AG04450 (cell line): Measurements from ENCODE around the gene DDX51. TPM values are rescaled to one million over a fixed set of nuclear protein-coding genes. Genes with fewer than 3 reads are reported as not detected.

Source experiments
- CTCF ChIA-PET: fragments of 300-600, 350-600 bp; formaldehyde crosslinking; extraction: SDS; loops from one replicate; lab custom pipeline; 2022; ENCODE audit warnings: antibody characterized with exemption, inconsistent platforms; lab: Charles Lee
- POLR2A ChIA-PET: fragments of 350-600 bp; formaldehyde crosslinking; extraction: SDS; loops from one replicate; lab custom pipeline; 2021; ENCODE audit warnings: antibody characterized with exemption, inconsistent platforms; lab: Yijun Ruan, JAX
- DNase-seq: peaks from one replicate; pipeline ENCODE4 v3.0.0-alpha.2; 2011; ENCODE audit warnings: low read depth, low spot score
- H3K27ac ChIP-seq: one replicate; pipeline ENCODE4 v1.5.1; 2012; ENCODE audit warnings: low read depth, low read length, control low read depth
- H3K27me3 ChIP-seq: one replicate; pipeline ENCODE4 v1.6.0; 2012; ENCODE audit warnings: low read length; ENCODE audit not compliant: control insufficient read depth, insufficient read depth
- H3K4me3 ChIP-seq: 2 replicates; pipeline ENCODE4 v1.5.1; 2011; ENCODE audit warnings: mild to moderate bottlenecking, low read depth, low read length, control low read depth
- H3K9me3 ChIP-seq: 2 replicates; pipeline ENCODE4 v1.5.1; 2012; ENCODE audit warnings: low read length; ENCODE audit not compliant: control insufficient read depth, insufficient read depth
- CTCF ChIP-seq: IDR thresholded peaks from 2 replicates; pipeline ENCODE4 v1.5.1; 2011; ENCODE audit warnings: low read depth, low read length, control low read depth, inconsistent platforms
- polyA plus RNA-seq: library from polyadenylated mRNA; depleted of rRNA; stranded (reverse); fragments of >200 nt; gene quantifications from 2 replicates; pipeline ENCODE4 v1.2.3, GENCODE V29; 2011

DDX51 gene
- polyA plus RNA-seq, 1 experiment: 4.5 TPM

DNA sequence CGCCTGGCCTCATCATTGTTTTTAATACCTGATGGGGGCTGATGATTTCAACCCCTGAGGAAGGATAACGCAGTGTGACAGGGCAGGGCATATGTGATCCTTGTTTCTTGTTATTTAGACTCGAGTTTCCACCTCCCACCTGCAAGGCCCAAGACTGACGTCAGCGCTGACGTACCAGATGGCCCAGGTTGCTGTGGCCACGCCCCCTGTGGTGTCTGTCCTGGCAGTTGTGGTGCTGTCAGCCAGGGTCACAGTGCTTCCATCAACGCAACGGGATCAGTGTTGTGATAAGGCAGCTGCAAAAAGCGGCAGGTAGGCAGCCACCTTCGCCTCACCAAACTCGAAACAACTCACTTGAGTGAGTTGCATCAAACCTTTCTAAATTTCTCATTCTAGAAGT, 18.4 kb downstream of the DDX51 start:
- ChIA-PET CTCF (no interaction called here), POLR2A (no interaction called here)
- no peak for TF ChIP-seq CTCF
- Histone ChIP-seq H3K27ac (no peak overlapping the region), H3K4me3 (no peak overlapping the region), H3K9me3 (peaks cover 7% of the 10 kb centered on the region; the same call in 1 of the 2 replicates), H3K27me3 (no peaks in the 10 kb centered on the region)
- no peak for DNase-seq

DNA sequence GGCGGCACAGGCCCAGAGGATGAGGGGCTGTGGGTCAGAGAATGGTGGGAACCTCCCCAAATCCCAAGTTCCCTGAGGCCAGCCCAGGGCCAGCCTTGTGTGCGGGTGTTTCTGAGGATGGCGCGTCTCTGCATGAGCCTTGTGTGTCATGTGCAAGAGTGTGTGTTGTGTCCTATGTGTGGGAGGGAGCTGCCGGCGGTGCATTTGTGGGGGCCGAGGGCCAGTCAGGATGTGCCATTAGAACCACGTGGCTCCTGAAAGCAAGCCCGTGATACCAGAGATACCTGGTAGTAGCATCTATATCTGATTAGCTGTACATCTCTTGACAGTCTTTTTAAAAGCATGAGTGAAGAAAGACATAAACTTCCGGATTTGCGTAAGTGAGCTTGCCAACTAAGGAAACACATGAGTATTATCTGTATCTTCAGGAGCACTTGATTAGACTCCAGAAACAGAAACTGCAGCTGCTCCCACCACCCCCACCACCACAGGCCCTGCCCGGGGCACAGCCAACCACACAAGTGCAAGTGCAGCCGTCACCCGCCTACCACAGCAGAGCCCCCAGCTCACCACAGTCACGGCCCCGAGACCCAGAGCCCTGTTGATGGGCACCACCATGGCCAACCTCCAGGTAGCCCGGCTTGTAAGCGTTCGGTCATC, 19.2 kb downstream of the DDX51 start:
- no peaks in the 10 kb centered on the region for H3K27me3 ChIP-seq
- H3K4me3 ChIP-seq: no peak overlapping the region
- CTCF ChIA-PET: no interaction called here
- POLR2A ChIA-PET: no interaction called here
- peaks cover 4% of the 10 kb centered on the region; the same call in 1 of the 2 replicates for H3K9me3 ChIP-seq
- no peak for DNase-seq
- no peak for TF ChIP-seq CTCF
- H3K27ac ChIP-seq: no peak overlapping the region

- ChIA-PET POLR2A (no interaction called here), CTCF (no interaction called here)
- no peak for DNase-seq
- TF ChIP-seq CTCF: no peak
- no peak overlapping the region for H3K27ac ChIP-seq
- H3K27me3 ChIP-seq: no peaks in the 10 kb centered on the region
- peaks cover 4% of the 10 kb centered on the region; the same call in 1 of the 2 replicates for H3K9me3 ChIP-seq
- H3K4me3 ChIP-seq: no peak overlapping the region
Observed at GRCh38 chr12:132123970-132124765, 20.0 kb downstream of the DDX51 start.

DNA sequence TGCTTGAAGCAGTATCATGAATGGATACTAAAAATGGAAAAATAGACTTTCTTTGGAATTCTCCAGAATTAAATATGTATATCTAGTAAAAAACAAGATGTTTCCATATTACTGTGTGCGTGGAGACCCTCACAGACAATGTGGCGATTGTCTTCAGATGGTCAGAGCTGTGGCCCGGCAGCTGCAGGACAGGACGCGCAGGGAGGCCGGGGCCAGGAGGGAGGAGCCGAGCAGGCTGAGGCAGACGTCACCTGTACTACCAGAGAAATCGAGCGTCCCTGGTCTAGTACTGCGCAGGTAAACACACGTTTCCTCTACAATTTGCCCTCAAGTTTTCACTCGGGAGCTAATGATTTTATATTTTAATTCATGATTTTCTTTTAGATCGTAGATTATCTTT, 22.8 kb downstream of the DDX51 start:
- H3K4me3 ChIP-seq: no peak overlapping the region
- ChIA-PET CTCF (no interaction called here), POLR2A (no interaction called here)

More for the DNA sequence above, 22.8 kb downstream of the DDX51 start:
- H3K27ac ChIP-seq: no peak overlapping the region
- DNase-seq: no peak
- TF ChIP-seq CTCF: no peak
- H3K9me3 ChIP-seq: peaks cover 9% of the 10 kb centered on the region; the same call in 1 of the 2 replicates
- H3K27me3 ChIP-seq: no peaks in the 10 kb centered on the region
